HG03060 (cell line): ENCODE measurements around the gene ICE1.
"Not testable (repeated sequence)": the region's sequence is repeated elsewhere in the genome, so short reads cannot be mapped to it uniquely, and the experiment has no call there.

ENCODE experiments used
- ATAC-seq: cut with Tn5 transposase; IDR thresholded peaks from one replicate; pipeline ENCODE4 v1.9.1; 2021; ENCODE audit warnings: low read depth, moderate number of reproducible peaks; ENCODE audit not compliant: unreplicated experiment

Gene ICE1

GRCh38 chr5:5487585-5488360 is 65.3 kb downstream of the ICE1 start:
- no peak for ATAC-seq

GRCh38 chr5:5490774-5491347 is 68.4 kb downstream of the ICE1 start:
- no peak for ATAC-seq

GRCh38 chr5:5492087-5492933 is 69.8 kb downstream of the ICE1 start:
- ATAC-seq = no peak

GRCh38 chr5:5492934-5493271 is 70.4 kb downstream of the ICE1 start:
- ATAC-seq = not testable (repeated sequence)

DNA sequence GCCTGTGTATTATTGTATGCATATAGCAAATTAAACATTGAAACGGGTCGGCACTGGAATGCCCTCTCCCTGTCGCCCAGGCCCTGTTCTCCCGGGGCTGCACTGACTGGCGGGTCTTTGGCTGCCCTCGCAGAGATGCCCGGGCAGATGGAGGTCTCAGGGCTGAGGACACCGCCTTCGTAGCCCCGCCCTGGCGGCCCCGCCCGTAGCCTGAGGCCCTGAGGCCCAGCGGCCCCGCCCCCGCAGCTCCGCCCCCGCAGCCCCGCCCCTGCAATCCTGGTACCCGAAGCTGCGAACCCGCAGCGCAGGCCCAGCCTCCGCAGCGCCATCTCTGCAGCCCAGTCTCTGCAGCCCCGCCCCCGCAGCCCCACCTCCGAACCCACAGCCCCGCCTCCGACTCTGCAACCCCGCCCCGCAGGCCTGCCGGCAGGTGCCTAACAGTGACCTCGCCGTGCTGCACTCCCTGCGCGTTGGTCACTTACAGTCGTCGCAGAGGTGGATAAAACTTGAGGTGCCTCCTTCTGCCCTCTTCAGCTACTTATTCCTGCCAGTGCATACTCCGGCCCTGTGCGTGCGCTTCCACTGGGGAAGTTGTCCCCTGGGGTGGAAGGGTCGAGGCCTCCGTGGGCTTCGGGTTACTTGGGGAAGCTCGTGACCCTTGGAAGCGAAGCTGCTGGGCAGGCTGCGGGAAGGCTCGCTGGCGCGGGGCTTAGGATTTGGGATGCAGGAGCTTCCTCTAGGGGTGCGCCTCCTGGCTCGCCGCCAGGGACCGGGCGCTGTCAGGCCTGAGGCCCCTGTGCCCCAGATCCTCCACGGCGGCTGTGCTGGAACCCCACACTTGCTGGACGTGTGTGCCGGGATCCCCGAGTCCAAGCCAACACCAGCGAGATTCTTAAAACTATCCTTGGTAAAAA is 72.3 kb downstream of the ICE1 start:
- no peak for ATAC-seq

DNA sequence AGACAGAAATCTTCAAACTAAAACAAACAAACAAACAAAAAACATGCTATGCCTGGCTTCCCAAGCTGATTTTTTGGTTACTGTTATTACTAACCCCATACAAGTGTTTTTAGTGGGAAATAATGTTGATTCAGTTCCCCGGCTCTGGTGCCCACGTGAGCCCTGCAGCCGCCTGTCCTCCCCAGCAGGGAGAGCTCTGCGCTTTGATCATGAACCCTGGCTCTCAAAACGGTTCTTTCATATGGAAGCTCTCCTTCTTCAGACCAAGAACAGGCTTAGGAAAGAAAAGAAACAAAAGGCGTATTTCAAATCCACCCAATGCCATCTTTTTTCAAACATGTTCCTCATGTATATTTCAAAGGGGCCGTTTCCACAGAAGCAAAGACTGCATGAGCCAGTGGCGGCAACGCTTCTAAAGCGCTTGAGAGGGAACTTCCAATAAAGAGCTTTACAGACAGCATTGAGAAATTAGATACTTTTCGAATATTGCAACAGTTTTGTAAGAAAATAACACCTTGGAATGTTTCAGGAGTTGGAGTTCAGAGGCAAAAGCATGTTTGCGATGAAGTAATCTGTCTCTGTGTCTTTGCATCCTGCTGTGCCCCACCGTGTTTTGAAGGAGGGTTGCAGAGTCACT is 74.8 kb downstream of the ICE1 start:
- ATAC-seq = no peak

GRCh38 chr5:5499442-5499841 is 77.0 kb downstream of the ICE1 start:
- no peak for ATAC-seq

- no peak for ATAC-seq
Observed at GRCh38 chr5:5504325-5504724, 81.8 kb downstream of the ICE1 start.

GRCh38 chr5:5505815-5506214 is 83.3 kb downstream of the ICE1 start:
- no peak for ATAC-seq

- no peak for ATAC-seq
Observed at GRCh38 chr5:5508391-5508790, 85.9 kb downstream of the ICE1 start.

- ATAC-seq = no peak
Observed at GRCh38 chr5:5511904-5512416, 89.5 kb downstream of the ICE1 start.

DNA sequence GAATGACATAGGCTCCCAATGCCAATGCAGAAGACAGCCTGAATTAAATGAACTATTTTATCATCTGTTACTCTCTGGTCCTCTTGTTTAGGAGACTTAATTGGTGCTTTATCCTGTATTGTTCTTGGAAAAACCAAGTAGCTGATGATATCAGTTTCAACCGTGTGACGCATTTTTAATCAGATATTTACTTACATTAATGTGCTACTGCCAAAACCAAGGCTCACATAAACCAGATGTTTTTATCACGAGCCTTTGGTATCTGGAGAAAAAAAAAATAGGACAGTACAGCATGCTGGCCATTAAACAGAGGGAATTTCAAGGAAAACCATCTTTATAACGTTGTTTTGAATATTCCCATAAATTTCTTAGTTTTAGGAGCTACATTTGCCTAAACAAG is 90.1 kb downstream of the ICE1 start:
- no peak for ATAC-seq

GRCh38 chr5:5520622-5521021 is 98.1 kb downstream of the ICE1 start:
- ATAC-seq = not testable (repeated sequence)

DNA sequence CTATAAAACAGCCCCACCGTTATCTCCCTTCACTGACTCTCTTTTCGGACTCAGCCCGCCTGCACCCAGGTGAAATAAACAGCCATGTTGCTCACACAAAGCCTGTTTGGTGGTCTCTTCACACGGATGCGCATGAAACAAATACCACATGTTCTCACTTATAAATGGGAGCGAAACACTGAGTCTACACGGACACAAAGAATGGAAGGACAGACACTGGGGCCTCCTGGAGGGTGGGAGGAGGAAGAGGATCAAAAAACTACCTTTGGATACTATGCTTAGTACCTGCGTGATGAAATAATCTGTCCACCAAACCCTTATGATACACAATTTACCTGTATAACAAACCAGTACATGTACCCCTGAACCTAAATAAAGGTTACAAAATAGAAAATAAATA is 98.6 kb downstream of the ICE1 start:
- ATAC-seq = no peak

GRCh38 chr5:5521478-5521877 is 99.0 kb downstream of the ICE1 start:
- no peak for ATAC-seq

DNA sequence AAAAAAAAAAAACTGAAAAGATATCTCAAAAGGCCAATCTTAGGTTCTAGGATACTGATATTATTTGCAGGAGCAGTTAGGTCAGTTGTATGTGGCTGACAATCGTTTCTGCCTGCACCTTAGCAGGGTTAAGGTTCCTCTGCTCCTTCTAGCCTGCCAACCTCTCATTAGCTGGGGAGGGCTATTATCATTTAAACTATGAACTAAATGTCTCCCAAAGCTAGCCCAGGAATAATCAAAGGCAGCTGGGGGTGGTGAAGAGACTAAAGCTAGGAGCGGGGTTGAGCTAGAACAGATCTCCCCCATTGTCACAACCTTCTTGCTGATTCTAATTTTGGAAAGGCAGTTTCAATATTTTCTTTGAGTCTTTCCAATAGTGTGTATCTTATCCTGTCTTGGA is 99.9 kb downstream of the ICE1 start:
- ATAC-seq = no peak

DNA sequence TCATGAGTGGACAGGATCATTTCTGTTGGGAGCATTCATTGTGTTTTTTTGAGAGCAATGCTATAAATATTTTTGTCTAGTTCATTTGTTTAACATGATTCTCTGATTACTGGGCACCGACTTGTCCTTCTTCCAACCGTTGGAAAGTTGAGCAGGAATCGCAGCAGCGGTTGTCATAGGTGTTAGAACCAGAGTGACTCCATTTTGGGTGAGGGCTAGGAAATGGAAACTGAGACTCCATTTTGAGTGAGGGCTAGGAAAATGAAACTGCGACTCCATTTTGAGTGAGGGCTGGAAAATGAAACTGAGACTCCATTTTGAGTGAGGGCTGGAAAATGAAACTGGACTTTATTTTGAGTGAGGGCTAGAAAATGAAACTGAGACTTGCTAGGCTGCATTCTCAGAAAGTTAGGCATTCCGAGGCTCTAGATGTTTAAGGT is 100.6 kb downstream of the ICE1 start:
- ATAC-seq = no peak

DNA sequence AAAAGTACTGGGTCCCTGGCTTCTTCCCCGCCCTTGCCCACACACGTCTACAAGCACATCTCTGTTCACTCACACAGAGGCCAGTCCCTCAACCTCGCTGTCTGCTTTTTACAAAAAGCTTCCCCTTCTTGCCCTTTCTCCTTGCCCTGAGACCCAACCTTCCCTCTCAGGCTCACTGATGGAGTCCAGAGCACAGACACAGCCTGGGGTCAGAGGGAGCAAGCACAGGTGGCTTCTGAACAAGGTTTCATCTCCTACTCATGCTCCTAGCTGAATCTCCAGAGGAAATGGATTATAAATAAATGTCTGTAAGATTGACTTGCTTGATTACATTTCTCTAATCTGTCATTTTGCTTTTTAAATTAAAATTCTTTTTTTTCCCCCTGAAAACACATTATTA is 101.8 kb downstream of the ICE1 start:
- ATAC-seq = no peak

GRCh38 chr5:5531371-5531770 is 108.9 kb downstream of the ICE1 start:
- no peak for ATAC-seq
